T-cell (primary cell): ENCODE measurements around the gene ACVR2A. TPM values are rescaled to one million over a fixed set of nuclear protein-coding genes. Genes with fewer than 3 reads are reported as not detected.

Experiments
- ATAC-seq, 4 experiments: fragments of 200-7000 bp in 3 of 4; fragments of 150-1000 bp in 1 of 4; cut with Tn5 transposase; replicated peaks in 1 of 4; 1 replicate in 3 of 4; 2 replicates in 1 of 4; pipeline ENCODE4 v1.10.0; 2021; ENCODE audit warnings: moderate library complexity in 3 of 4, mild to moderate bottlenecking in 2 of 4, moderate number of reproducible peaks in 1 of 4
- CTCF ChIA-PET, 2 donors: fragments of 300-600 bp; sonication (Branson Sonifier 250); formaldehyde crosslinking; loops; one replicate each; lab custom pipeline; 2022; ENCODE audit warnings: antibody characterized with exemption in 2 of 2; lab: Charles Lee
- POLR2A ChIA-PET, 2 donors: fragments of 300-600 bp; sonication (Branson Sonifier 250); formaldehyde crosslinking; loops; one replicate each; lab custom pipeline; 2022; ENCODE audit warnings: antibody characterized with exemption in 2 of 2; lab: Charles Lee
- DNase-seq, 35 experiments: peaks; one replicate each; pipeline versions ENCODE4 v3.0.0 to v3.0.0-alpha.2; 2013 to 2023
- H3K27ac ChIP-seq: one replicate; pipeline ENCODE4 v1.5.1; 2013; ENCODE audit warnings: low read length
- H3K27me3 ChIP-seq, 2 experiments: replicated peaks in 1 of 2; 1 replicate in 1 of 2; 2 replicates in 1 of 2; pipeline versions ENCODE4 v1.6.1 to v1.7.0; 2013; ENCODE audit warnings: low read length in 1 of 2, mixed read lengths in 1 of 2; ENCODE audit not compliant: control insufficient read depth in 2 of 2, insufficient read depth in 2 of 2; ENCODE audit errors: extremely low read depth in 1 of 2
- H3K36me3 ChIP-seq, 2 donors: 1 replicate in 1 of 2; 2 replicates in 1 of 2; pipeline versions ENCODE4 v1.6.1 to v1.7.0; 2013; ENCODE audit warnings: low read length in 1 of 2; ENCODE audit not compliant: control insufficient read depth in 2 of 2, insufficient read depth in 1 of 2; ENCODE audit errors: extremely low read depth in 1 of 2
- H3K4me1 ChIP-seq, 2 experiments: 1 replicate in 1 of 2; 2 replicates in 1 of 2; pipeline versions ENCODE4 v1.6.1 to v1.7.0; 2013; ENCODE audit warnings: low read length in 2 of 2, mixed read lengths in 1 of 2; ENCODE audit not compliant: insufficient read depth in 2 of 2, control insufficient read depth in 1 of 2; ENCODE audit errors: extremely low read depth in 1 of 2
- H3K4me3 ChIP-seq, 2 donors: 1 replicate in 1 of 2; 2 replicates in 1 of 2; pipeline versions ENCODE4 v1.5.1 to v1.7.0; 2013; ENCODE audit warnings: mild to moderate bottlenecking in 2 of 2, low read length in 1 of 2, moderate library complexity in 1 of 2; ENCODE audit not compliant: control insufficient read depth in 1 of 2; ENCODE audit errors: extremely low read depth in 1 of 2
- H3K9me3 ChIP-seq: 2 replicates; pipeline ENCODE4 v1.7.0; 2013
- H3K27ac Mint-ChIP-seq, 2 donors: one replicate each; pipeline ENCODE4 v1.8.0; 2020 to 2021; ENCODE audit warnings: mild to moderate bottlenecking in 2 of 2, mixed read lengths in 2 of 2
- H3K27me3 Mint-ChIP-seq, 2 donors: one replicate each; pipeline ENCODE4 v1.8.0; 2021 to 2022; ENCODE audit warnings: mixed read lengths in 2 of 2
- H3K36me3 Mint-ChIP-seq: one replicate; pipeline ENCODE4 v1.8.0; 2021; ENCODE audit warnings: mixed read lengths
- H3K4me1 Mint-ChIP-seq, 3 donors: one replicate each; pipeline ENCODE4 v1.8.0; 2020 to 2022; ENCODE audit warnings: mixed read lengths in 3 of 3, mild to moderate bottlenecking in 1 of 3
- H3K4me3 Mint-ChIP-seq, 3 donors: one replicate each; pipeline ENCODE4 v1.8.0; 2020 to 2022; ENCODE audit warnings: mild to moderate bottlenecking in 3 of 3, mixed read lengths in 3 of 3, moderate library complexity in 3 of 3
- H3K9me3 Mint-ChIP-seq, 3 donors: one replicate each; pipeline ENCODE4 v1.8.0; 2020 to 2022; ENCODE audit warnings: mixed read lengths in 3 of 3
- WGBS: methylation state at CpG from one replicate; pipeline ENCODE4 v1.1.5; 2013; ENCODE audit warnings: missing lambda C conversion rate; ENCODE audit not compliant: insufficient coverage; 5-methylcytosine and 5-hydroxymethylcytosine counted together
- total RNA-seq, 35 experiments: library from RNA in 6 of 35; stranded (reverse) in 6 of 35; fragments of 120-200 nt in 1 of 35; gene quantifications; one replicate each; pipeline versions ENCODE4 v1.2.1 to v1.2.4 and lab custom pipeline; 2013 to 2026

The ACVR2A gene
- 10 to 100 TPM; 10.4 to 12.5 (median 11.0) TPM for total RNA-seq
- 11.6 TPM for total RNA-seq (2013)
- total RNA-seq (lab: John Stamatoyannopoulos, UW) = 6.9 to 40.9 (median 24.8) reads per million in 29 experiments

- H3K27ac Mint-ChIP-seq = peak within 1 kb of the TSS; percentile 90 to 92
- ATAC-seq (peak; percentile 21 to 25 (median 22)), DNase-seq (peak; percentile 0 to 67 (median 27))
- peaks cover 5% of the 10 kb centered on the region in 2 experiments for H3K27me3 ChIP-seq
- H3K9me3 ChIP-seq = no peaks in the 10 kb centered on the region
- H3K4me1 Mint-ChIP-seq = peaks cover 40 to 51% (median 45%) of the 10 kb centered on the region in 3 donors
- under 1% methylated on average over 25 of the region's 51 CpGs for WGBS
- H3K9me3 Mint-ChIP-seq = no peaks in the 10 kb centered on the region
- peaks cover 0 to 4% of the 10 kb centered on the region in 2 donors for H3K27me3 Mint-ChIP-seq
- H3K4me3 ChIP-seq = peak within 1 kb of the TSS; percentile 82 to 95
- H3K4me3 Mint-ChIP-seq = peak within 1 kb of the TSS; percentile 95 to 98 (median 98)
- H3K4me1 ChIP-seq = peaks cover 8 to 18% of the 10 kb centered on the region in 2 experiments
- no peaks in the 10 kb centered on the region for H3K36me3 Mint-ChIP-seq
- CTCF ChIA-PET = interaction anchor here in 1 of 2 donors (0.6 to 1.2 kb wide), 2 partner anchors 176 to 1745 kb away, joined by 3 to 5 read pairs; partner anchors contain the start of gene MBD5
- H3K27ac ChIP-seq = peak within 1 kb of the TSS; percentile 47
- POLR2A ChIA-PET = interaction anchor here in 1 of 2 donors (0.6 kb wide), 1 partner anchor 435 kb away, joined by 11 read pairs; no protein-coding TSS in a partner anchor
- H3K36me3 ChIP-seq = no peaks in the 10 kb centered on the region
These were observed at the start of gene ACVR2A for GRCh38 chr2:147844697-147845410. TSS of gene ACVR2A (plus strand) at chr2:147845029. CDS start at chr2:147845153, 124 bp downstream.

- Mint-ChIP-seq H3K4me1 (peaks cover 15 to 20% (median 18%) of the 10 kb centered on the region in 3 donors), H3K9me3 (no peaks in the 10 kb centered on the region), H3K4me3 (no peak overlapping the region), H3K27ac (no peak overlapping the region), H3K36me3 (no peaks in the 10 kb centered on the region), H3K27me3 (peaks cover 0 to 2% of the 10 kb centered on the region in 2 donors)
- no peaks in the 10 kb centered on the region for H3K4me1 ChIP-seq
- WGBS = no CpG with 5 or more reads among the region's 2 CpGs
- CTCF ChIA-PET = no interaction called here
- no peaks in the 10 kb centered on the region for H3K9me3 ChIP-seq
- no peak for ATAC-seq
- H3K27ac ChIP-seq = no peak overlapping the region
- no peak for DNase-seq
- POLR2A ChIA-PET = no interaction called here
- no peaks in the 10 kb centered on the region for H3K36me3 ChIP-seq
- no peaks in the 10 kb centered on the region for H3K27me3 ChIP-seq
- no peak overlapping the region for H3K4me3 ChIP-seq
These were observed 44.5 kb upstream of the ACVR2A start for GRCh38 chr2:147800316-147800715.

DNA sequence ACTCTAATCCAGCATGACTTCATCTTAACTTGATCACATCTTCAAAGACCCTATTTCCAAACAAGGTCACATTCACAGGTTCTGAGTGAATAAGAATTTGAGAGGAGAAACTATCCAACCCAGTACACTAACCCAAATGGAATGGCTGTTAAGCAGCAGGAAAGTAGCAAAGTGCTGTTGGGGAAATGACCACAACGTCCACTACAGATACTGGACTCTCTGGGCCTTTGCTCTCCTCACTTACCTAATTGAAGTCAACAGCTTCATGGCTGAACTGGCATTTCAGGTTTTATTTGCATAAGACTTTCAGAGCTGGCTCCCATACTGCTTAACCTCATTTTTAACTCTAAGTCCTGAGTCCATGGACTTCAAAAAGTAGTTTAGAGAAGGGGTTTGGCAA lies 38.0 kb upstream of the ACVR2A start:
- no peak overlapping the region for H3K27ac Mint-ChIP-seq
- Histone ChIP-seq H3K27ac (no peak overlapping the region), H3K4me3 (no peak overlapping the region), H3K27me3 (no peaks in the 10 kb centered on the region), H3K9me3 (no peaks in the 10 kb centered on the region), H3K4me1 (no peaks in the 10 kb centered on the region), H3K36me3 (no peaks in the 10 kb centered on the region)
- no peak overlapping the region for H3K4me3 Mint-ChIP-seq
- peaks cover 0 to 4% (median 0%) of the 10 kb centered on the region in 3 donors for H3K9me3 Mint-ChIP-seq
- H3K4me1 Mint-ChIP-seq = peaks cover 0 to 5% (median 0%) of the 10 kb centered on the region in 3 donors
- peaks cover 2 to 6% of the 10 kb centered on the region in 2 donors for H3K27me3 Mint-ChIP-seq
- no peaks in the 10 kb centered on the region for H3K36me3 Mint-ChIP-seq
- CTCF ChIA-PET = no interaction called here
- POLR2A ChIA-PET = no interaction called here
- WGBS = 67% methylated on average over 1 of the region's 1 CpG
- DNase-seq (no peak), ATAC-seq (no peak)

- Mint-ChIP-seq H3K4me1 (peaks cover 0 to 5% (median 0%) of the 10 kb centered on the region in 3 donors), H3K9me3 (peaks cover 0 to 4% (median 0%) of the 10 kb centered on the region in 3 donors), H3K27ac (no peak overlapping the region), H3K36me3 (no peaks in the 10 kb centered on the region), H3K27me3 (peaks cover 2 to 6% of the 10 kb centered on the region in 2 donors), H3K4me3 (no peak overlapping the region)
- no peak for DNase-seq
- no peak overlapping the region for H3K4me3 ChIP-seq
- CTCF ChIA-PET = no interaction called here
- ATAC-seq = no peak
- no peaks in the 10 kb centered on the region for H3K27me3 ChIP-seq
- H3K9me3 ChIP-seq = no peaks in the 10 kb centered on the region
- POLR2A ChIA-PET = no interaction called here
- no peak overlapping the region for H3K27ac ChIP-seq
- H3K4me1 ChIP-seq = no peaks in the 10 kb centered on the region
- H3K36me3 ChIP-seq = no peaks in the 10 kb centered on the region
- WGBS = 84% methylated on average over 3 of the region's 4 CpGs
These were observed 36.3 kb upstream of the ACVR2A start for GRCh38 chr2:147808520-147808919.

GRCh38 chr2:147810883-147811765 lies 33.7 kb upstream of the ACVR2A start:
- Mint-ChIP-seq H3K4me3 (no peak overlapping the region), H3K9me3 (peaks cover 0 to 4% (median 0%) of the 10 kb centered on the region in 3 donors), H3K27me3 (peaks cover 0 to 9% of the 10 kb centered on the region in 2 donors), H3K27ac (no peak overlapping the region), H3K36me3 (no peaks in the 10 kb centered on the region), H3K4me1 (peaks cover 0 to 5% (median 0%) of the 10 kb centered on the region in 3 donors)
- ChIA-PET POLR2A (no interaction called here), CTCF (no interaction called here)
- no peak overlapping the region for H3K4me3 ChIP-seq
- H3K27ac ChIP-seq = no peak overlapping the region
- DNase-seq (no peak), ATAC-seq (no peak)
- no peaks in the 10 kb centered on the region for H3K27me3 ChIP-seq
- no peaks in the 10 kb centered on the region for H3K36me3 ChIP-seq
- no peaks in the 10 kb centered on the region for H3K9me3 ChIP-seq
- no peaks in the 10 kb centered on the region for H3K4me1 ChIP-seq

- ChIA-PET CTCF (no interaction called here), POLR2A (interaction anchor here (0.5 to 0.7 kb wide), 4 partner anchors 23 to 608 kb away, joined by 3 to 4 read pairs (median 4); no protein-coding TSS in a partner anchor)
- Mint-ChIP-seq H3K36me3 (no peaks in the 10 kb centered on the region), H3K4me3 (no peak overlapping the region), H3K27ac (no peak overlapping the region), H3K27me3 (peaks cover 5 to 19% of the 10 kb centered on the region in 2 donors), H3K4me1 (no peaks in the 10 kb centered on the region), H3K9me3 (peaks cover 0 to 12% (median 6%) of the 10 kb centered on the region in 3 donors)
- Histone ChIP-seq H3K4me3 (no peak overlapping the region), H3K36me3 (no peaks in the 10 kb centered on the region), H3K27ac (no peak overlapping the region), H3K4me1 (no peaks in the 10 kb centered on the region), H3K27me3 (no peaks in the 10 kb centered on the region), H3K9me3 (no peaks in the 10 kb centered on the region)
- 70% methylated on average over 1 of the region's 1 CpG for WGBS
- ATAC-seq (no peak), DNase-seq (no peak)
These were observed 26.1 kb upstream of the ACVR2A start for GRCh38 chr2:147818741-147819140.
